ENCODE data around the gene FKBP1A.

DNA sequence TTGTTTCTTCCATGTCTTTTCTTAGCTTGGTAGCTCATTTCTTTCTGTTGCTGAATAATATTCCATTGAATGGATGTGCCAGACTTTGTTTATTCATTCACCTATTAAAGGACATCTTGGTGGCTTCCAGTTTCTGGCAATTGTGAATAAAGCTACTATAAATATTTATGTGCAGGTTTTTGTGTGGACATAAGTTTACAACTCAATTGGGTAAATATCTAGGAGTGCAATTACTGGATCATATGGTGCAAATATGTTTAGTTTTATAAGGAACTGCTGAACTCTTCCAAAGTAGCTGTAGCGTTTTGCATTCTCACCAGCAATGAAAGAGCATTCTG lies 47.1 kb downstream of the FKBP1A start:
- no peak for TF ChIP-seq POLR2A (IDR thresholded peaks at IDR 0.05; ENCODE audit: low read length)
- no peak for TF ChIP-seq GATA1 (IDR thresholded peaks at IDR 0.05; ENCODE audit: low read depth, low read length)
